HG03457 (cell line): ENCODE data around the gene ITGB6.
"Not testable (repeated sequence)": the region's sequence is repeated elsewhere in the genome, so short reads cannot be mapped to it uniquely, and the experiment has no call there.

Source experiments
- ATAC-seq: cut with Tn5 transposase; IDR thresholded peaks from one replicate; pipeline ENCODE4 v1.9.1; 2021; ENCODE audit warnings: moderate number of reproducible peaks; ENCODE audit not compliant: unreplicated experiment

ITGB6 gene

DNA sequence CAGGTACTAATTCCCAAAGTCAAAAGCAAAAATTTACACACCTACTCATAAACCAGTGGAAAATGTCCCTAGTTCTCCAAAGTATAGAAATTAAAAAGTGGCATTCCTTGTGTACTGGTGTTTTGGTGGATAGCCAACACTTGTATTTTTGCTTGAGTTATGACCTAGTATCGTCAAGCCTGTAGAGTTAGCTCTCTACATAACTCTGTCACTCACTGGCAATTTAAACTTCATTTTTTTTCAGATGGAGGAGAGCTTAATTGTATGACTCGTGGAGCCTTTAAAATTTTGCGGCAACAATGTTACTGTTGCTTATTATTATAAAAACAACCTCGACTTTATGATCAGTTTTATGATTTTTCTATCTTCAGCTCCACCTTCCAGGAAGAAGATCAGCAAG lies 58.7 kb downstream of the ITGB6 start:
- ATAC-seq, result no peak

DNA sequence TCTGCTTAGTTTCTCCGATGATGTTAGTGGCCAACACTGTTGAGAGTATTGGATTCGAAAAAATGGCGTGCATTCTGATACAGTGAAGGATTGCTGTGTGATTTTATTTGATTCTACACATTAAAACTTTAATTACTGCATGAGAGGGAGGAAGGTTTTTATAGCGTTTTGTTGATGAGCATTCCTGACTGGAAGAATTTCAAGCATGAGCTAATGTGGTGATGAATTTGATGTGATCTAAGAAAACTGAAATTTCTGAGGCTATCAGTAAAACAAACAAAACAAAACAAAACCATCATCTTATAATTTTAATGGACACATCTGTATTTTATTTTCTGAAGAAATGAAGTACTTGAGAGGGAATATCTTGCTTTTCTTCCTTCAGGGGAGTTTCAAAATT lies 59.6 kb downstream of the ITGB6 start:
- ATAC-seq, result no peak

DNA sequence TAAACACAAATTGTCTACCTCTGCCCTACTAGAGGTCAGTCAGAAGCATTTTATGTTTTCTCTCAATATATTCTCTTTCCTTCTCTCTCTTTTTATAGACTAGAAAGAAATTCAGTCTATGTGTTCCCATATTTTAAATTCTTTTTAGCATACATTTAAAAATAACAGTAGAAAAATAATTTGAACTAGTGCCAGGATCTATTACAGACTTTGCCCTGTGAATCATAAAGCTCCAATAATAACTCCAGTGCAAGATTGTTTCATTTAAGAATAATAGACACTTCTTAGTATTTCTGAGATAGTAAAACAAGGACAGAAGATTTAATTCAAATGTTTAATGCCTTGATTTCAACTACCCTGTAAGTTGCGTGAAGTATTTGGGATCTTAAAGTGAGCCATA lies 60.1 kb downstream of the ITGB6 start:
- no peak for ATAC-seq

DNA sequence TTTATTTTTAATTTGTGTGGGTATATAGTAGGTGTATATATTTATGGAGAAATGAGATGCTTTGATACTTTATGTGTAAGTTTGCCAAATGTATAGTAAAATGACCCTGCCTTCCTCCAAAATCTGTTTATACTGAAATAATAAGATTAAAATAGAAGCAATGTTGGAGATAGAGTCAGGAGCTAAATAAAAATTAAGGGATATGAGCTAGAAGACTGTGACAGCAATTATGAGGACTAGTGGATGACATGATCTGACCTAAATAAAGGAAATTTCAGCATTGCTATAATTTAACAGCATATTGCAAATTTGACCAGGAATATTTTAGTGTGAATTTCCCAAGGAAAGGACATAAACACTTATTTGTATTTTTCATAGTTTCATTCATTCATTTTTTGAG lies 60.7 kb downstream of the ITGB6 start:
- no peak for ATAC-seq

DNA sequence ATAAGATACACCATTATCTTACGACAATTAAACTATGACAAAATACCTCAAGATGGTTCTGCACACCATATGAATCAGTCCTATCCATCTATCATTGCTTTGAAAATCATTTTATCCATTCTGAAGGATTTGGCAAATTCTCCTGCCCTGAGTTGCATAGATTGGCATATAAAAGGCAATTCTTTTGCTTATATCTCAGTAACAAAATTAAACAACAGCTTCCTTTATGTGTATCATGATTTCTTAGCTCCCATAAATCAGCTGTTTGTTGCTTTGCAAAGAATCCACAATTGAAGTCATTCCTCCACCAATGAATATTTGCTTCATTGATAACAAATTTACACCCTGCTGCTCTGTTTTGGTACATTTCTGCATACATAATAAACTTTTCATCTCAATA lies 61.7 kb downstream of the ITGB6 start:
- no peak for ATAC-seq

DNA sequence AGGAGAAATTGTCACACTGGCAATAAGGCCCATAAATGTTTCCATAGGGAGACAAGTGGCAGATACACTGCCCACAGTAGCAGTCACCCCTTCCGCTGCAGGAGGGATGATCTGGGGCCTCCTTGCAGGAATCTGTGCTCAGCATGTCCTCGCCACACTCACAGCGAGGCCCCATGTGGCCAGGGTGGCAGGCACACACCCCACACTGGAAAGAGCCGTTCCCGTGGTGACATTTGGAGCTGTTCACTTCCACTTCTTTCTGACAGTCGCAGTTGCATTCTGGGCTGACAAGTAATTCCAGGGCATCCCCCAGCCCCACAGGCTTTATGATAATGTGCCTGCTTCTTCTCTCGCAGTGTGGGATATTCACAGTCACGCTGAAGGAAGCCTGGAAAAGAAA lies 62.6 kb downstream of the ITGB6 start:
- ATAC-seq, result no peak

DNA sequence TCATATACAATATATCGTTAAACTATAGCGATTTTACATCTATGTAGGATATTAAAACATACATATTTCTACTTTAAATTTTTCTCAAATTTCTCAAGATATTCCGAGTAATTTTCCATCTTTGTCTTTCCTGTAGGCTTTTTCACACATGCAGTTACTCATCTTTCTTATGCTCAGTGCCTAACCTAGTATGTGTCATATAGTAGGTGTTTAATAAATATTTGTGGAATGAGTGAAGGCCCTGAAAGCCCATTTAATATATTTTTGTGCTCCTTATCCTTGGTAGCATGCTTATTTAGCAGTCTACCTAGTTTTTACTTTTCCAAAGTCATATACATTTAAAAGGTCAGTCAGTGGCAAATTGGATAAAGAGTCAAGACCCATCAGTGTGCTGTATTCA lies 67.3 kb downstream of the ITGB6 start:
- ATAC-seq, result no peak

DNA sequence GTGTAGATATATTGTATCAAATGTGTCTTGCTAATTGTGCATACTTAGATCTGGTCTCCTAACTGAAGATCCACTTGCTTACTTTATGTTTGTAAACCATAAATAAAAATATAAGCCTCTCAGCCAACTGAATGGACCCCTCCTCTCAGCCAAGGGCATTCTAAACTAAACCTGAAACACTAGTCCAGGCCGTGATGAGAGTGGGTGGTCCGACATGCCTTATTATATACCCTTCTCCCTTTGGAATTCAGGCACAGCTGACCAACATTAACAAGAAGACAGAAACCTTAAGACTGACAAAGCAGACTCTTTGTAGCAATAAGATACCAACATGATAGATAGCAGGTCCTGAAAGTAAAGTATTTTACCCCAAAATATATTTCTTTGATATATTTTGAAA lies 73.3 kb downstream of the ITGB6 start:
- ATAC-seq, result no peak

DNA sequence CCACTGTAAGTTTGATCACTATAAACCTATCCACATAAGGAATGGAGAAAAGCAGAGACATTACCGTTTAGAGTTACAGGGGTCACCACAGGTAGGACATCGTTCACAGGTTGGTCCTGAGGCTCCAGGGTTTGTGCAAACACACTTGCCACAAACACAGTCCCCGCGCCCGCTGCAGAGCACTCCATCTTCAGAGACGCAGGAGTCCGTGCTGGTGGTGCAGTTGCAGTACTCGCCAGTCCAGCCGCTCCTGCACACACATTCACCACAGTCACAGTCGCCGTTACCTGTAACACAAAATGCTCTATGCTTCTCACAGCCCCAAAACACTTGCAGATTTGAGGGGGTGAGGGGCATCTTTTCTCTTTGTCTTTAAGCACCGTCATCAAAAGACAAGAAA lies 73.8 kb downstream of the ITGB6 start:
- ATAC-seq, result no peak

DNA sequence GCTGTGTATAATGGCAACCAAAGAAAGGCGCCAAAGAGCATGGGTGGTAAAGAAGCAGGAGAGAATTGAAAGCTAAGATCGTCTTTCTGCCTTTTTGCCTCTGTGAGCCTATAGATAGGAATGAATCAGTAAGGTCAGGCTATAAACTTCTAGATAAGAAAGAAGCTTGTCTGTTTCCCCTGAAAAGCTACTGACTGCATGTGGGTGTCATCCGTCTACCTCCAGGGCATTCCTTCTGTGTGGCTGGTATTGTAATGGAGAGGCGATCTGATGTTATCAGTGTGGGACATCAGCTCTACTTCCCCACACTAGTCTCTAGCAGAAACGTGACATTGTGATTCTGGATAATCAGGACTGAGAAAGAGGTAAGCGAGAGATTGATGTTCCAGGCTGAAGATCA lies 74.2 kb downstream of the ITGB6 start:
- ATAC-seq, result no peak

DNA sequence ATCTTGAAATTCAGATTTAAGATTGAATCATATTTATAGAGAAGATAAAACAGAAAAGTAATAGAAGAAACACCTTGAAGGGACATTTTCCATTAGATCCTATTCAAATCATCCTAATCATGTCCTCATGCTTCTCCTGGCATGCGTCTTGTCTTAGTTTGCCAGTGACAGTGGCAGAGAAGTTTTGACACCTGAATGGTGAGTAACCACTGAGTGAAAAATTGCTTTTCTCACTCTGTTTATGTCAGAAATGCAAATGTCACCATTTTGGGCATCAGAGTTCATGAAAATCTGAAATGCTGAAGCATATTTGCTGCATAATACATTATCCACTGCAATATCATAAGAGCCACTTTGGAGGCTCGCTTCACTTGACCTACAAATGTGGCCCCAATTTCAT lies 74.7 kb downstream of the ITGB6 start:
- no peak for ATAC-seq

DNA sequence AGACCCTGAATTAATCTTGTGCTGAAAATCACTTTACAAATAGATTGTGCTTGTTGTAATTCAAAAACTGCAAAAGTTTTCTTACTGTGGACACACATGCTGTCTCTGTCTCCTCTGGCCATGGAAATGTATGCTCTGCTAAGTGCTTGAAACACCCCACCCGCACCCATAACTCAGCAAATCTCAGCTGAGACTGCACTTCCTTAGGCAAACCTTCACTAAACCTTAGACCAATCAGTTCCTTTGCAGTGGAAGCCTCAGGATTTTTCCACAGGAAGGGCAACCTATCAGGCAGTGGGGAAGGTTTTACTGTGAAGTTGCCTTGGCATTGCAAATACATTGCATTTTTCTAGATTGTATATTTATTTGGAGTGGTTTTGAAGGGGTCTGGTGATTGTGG lies 75.5 kb downstream of the ITGB6 start:
- no peak for ATAC-seq

DNA sequence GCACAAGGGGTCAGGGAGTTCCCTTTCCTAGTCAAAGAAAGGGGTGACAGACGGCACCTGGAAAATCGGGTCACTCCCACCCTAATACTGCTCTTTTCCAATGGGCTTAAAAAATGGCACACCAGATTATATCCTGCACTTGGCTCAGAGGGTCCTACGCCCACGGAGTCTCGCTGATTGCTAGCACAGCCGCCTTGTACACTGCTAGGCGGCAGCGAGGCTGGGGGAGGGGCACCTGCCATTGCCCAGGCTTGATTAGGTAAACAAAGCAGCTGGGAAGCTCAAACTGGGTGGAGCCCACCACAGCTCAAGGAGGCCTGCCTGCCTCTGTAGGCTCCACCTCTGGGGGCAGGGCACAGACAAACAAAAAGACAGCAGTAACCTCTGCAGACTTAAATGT lies 85.4 kb downstream of the ITGB6 start:
- not testable (repeated sequence) for ATAC-seq

DNA sequence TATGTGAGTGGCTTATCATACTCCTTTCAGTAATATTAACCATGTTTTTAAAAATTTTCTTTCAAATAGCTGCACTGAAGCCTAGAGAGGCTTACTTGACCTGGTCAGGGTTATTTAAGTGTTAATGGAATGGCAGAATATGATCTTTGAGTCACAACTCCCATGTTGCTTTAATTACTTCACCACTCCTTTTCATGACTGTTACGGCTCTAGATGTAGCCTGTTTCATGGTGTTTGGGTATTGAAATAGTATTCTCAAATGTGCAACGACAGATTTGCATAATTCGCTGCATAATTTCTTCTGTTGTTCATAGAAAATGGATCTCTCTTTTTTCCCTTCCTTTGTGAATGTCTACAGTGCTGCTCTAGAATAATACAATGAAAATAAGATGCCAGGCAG lies 86.1 kb downstream of the ITGB6 start:
- ATAC-seq, result no peak

DNA sequence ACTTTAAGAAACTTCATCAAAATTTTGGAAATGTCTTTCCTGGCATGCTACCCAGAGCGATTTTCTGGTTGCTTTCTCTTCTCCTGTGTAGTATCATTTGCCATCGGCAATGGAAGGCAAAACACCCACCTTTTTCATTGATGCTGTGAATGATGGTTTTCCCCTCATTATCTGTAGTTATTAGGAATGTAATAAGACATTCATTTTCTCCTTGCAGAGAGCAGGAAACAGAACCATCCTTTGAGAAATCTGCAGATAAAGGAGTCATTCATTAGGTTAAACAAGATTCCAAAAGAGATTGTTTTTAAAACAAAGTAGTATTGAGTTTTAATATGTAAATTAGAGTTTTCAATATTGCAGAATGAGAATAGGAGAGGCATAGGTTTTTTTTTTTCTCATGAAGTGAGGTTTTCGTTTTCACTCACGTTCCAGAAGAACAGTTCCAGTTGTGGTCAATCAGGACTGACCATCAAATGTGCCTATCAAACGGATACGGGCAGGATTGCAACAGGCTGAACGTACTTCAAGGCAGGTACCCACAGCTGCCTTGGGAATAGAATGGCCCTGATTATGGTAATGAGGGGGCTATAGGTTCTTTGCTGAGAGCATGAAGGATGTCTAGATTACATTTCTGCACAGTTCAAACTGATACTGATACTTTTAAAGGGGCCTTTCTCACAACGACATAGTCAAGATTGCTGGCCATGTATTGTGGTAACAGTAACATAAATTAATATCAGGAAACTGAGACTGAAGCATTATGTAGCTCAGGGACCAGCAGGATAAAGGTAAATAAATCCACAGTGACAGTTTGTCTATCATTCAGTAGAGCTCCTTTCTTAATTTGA lies 87.9 kb downstream of the ITGB6 start:
- peak; percentile 72 for ATAC-seq

DNA sequence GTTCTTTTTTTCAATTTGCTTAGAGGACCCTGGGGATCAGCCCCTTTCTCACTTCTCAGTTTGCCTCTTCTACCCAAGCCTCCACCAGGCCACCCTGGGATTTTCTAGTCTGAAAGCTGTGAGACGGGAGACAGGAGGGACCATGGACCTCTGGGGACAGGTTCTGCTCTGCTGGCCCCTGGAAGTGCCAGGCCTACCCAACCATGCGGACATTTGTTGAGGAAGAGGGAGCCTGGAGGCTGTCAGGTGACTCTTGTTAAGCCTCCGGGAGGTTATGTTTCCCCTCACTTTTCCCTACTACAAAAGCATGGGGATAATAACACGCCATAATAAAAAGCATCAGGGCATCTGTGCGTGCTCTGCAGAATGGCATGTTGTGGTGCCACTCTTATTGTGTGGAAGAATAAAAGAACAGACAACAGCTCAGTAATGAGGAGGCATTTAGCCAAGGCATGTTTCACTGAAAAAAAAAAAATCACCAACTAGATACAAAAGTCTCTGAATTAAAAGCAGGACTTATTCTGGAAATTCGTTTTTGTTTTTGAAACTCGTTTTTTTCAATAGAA lies 89.3 kb downstream of the ITGB6 start:
- no peak for ATAC-seq

DNA sequence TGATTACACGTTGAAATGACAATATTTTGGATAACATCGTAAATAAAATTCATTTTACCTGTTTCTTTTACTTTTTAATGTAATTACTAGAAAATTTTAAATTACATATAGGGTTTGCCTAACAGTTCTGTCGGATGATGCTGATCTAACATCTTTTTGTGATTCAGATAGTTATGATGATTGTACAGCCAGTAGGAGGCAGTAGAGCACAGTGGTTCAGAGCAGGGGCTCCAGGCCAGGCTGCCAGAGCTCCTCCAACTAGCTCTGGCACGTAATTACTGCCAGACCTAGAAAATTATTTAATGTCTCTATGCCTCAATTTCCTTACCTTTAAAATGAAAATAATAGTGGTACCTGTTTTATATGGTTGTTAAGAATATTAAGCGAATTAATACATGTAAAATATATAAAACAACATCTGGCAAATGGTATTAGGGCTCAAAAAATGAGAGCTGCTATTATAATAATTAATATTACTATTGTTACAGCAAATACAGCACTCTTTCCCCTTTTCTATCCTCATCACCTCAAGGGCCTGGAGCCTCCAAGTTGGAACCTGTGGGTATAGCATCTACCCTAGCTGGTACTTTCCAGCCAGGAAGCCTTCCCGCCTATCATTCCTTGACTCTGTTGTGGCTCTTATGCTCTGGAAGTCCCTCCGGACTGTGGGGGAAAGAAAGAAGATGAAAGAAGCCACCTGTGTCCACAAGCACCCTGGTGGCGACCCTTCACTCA lies 90.0 kb downstream of the ITGB6 start:
- ATAC-seq, result peak; percentile 76

DNA sequence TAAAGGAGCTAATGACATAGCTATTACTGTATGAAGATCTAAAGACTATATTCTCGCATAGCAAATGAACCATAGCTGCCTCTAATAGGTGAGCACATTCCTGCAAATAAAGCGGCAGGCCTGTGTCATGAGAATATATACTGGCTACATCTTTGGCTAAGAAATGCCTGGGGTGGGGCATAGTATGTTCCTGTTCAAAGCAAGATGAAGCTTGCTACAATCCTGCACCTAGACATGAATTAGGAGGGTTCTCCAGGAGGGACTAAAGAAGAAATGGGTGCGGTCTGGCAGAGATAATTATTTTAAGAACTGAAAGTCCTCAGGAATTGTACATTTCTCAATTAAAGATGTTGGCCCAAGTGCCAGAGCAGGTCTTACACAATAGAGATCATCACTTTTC lies 90.8 kb downstream of the ITGB6 start:
- no peak for ATAC-seq

DNA sequence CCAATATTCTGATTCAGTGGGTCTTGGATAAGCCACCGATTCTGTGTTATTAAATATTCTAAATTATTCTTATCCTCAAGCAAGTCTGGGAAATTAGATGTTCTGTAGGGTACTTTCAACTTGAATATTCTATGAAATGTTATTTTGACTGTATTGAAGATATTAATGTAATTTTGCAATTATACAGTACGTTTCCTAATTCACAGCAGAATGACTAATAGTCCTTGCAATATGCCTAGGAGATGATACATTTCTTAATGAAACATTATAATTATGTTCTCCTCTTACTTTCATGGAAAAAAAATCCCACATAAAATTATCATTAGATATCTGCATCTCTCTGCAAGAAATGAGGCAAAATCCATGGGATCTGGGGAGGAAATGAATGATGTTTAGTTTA lies 91.4 kb downstream of the ITGB6 start:
- ATAC-seq, result no peak

DNA sequence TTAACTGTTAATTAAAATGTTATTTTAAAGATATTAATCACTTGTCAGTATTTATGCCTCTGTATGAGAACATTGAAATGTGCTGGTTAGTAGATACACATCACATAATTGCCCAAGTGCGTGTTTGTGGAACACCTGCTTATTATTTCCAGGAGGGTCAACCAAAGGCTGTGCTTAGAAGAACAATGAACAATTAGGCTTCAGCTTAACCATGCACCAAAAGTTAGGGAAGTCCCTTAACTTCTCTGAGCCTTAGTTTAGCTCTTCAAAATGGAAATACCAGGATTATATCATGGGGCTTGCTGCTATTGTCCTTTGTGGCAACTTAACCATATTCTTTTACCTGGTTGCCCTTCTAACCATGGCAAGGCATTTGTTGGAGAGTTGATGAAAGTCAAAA lies 94.7 kb downstream of the ITGB6 start:
- no peak for ATAC-seq

DNA sequence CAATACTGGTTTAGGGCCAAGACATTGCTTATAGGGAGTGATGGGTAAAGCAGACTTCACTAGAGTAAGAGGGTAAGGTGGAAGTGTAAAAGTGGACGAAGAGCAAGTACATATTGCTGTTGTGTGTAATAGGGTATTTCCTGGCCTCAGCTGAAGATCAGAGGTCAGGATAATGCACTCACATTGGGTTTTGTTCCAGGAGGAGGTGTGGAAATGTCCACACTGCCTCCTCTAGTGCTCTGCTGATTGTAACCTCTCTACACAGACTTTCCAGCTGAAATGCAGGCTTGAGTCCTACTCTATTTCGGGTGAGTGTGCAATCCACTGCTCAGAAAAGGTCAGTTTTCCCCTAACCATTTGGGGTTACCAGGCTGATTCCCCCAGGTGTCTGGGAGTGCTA lies 96.0 kb downstream of the ITGB6 start:
- no peak for ATAC-seq

DNA sequence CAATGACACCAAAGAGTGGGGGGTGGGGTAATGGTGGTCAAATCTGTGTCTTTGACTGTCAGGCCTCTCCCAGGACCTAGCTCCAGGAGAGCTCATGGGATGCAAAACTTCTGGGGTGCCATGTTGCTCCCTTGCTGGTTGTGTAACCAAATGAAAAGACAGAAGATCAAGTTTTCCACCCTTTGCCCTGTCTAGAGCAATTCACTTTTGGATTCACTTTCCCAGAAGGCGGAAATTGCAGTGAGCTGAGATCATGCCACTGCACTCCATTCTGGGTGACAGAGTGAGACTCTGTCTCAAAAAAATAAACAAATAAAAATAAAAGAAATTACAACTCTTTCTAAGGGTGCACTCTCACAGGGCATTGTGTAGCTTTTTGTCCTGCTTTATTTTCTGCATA lies 102.7 kb downstream of the ITGB6 start:
- ATAC-seq, result no peak
